ENCODE results near the gene OARD1. TPM values are rescaled to one million over a fixed set of nuclear protein-coding genes. Genes with fewer than 3 reads are reported as not detected.

Gene OARD1
- total RNA-seq, 1 donor from 2014 or later, result 30.7 TPM

- ATAC-seq (ENCODE audit: low read depth) (no peak), DNase-seq (no peak)
- intact Hi-C loops (cut with micrococcal nuclease), result loop anchor here (10.0 kb wide), 1 partner anchor 1669 kb away; the partner anchor contains the start of gene TBCC
- H3K36me3 Mint-ChIP-seq (ENCODE audit: low read depth), result peaks cover 53% of the 10 kb centered on the region
- no peaks in the 10 kb centered on the region for H3K27me3 Mint-ChIP-seq
- TF ChIP-seq, protein P1, sequence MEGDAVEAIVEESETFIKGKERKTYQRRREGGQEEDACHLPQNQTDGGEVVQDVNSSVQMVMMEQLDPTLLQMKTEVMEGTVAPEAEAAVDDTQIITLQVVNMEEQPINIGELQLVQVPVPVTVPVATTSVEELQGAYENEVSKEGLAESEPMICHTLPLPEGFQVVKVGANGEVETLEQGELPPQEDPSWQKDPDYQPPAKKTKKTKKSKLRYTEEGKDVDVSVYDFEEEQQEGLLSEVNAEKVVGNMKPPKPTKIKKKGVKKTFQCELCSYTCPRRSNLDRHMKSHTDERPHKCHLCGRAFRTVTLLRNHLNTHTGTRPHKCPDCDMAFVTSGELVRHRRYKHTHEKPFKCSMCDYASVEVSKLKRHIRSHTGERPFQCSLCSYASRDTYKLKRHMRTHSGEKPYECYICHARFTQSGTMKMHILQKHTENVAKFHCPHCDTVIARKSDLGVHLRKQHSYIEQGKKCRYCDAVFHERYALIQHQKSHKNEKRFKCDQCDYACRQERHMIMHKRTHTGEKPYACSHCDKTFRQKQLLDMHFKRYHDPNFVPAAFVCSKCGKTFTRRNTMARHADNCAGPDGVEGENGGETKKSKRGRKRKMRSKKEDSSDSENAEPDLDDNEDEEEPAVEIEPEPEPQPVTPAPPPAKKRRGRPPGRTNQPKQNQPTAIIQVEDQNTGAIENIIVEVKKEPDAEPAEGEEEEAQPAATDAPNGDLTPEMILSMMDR (IDR thresholded peaks at IDR 0.05), result no peak
- H3K4me1 Mint-ChIP-seq, result peaks cover 66% of the 10 kb centered on the region
- H3K4me3 Mint-ChIP-seq, result peak overlapping the region; percentile 96
- ChIA-PET POLR2A (no interaction called here), CTCF (interaction anchor here (1.2 kb wide), 2 partner anchors 106 to 202 kb away, joined by 3 to 4 read pairs; no protein-coding TSS in a partner anchor)
- H3K27ac Mint-ChIP-seq, result no peak overlapping the region
- H3K9me3 Mint-ChIP-seq, result no peaks in the 10 kb centered on the region
Observed at GRCh38 chr6:41075651-41076626, 3.8 kb upstream of the OARD1 start.

GRCh38 chr6:41074692-41075436 lies 2.7 kb upstream of the OARD1 start:
- Mint-ChIP-seq H3K27ac (peak overlapping the region; percentile 93), H3K36me3 (ENCODE audit: low read depth) (peaks cover 49% of the 10 kb centered on the region), H3K9me3 (no peaks in the 10 kb centered on the region), H3K4me3 (peak overlapping the region; percentile 96), H3K27me3 (no peaks in the 10 kb centered on the region), H3K4me1 (peaks cover 60% of the 10 kb centered on the region)
- TF ChIP-seq, protein P1 (IDR thresholded peaks at IDR 0.05), result no peak
- ATAC-seq (ENCODE audit: low read depth) (no peak), DNase-seq (no peak)
- ChIA-PET CTCF (interaction anchor here (1.2 kb wide), 1 partner anchor 204 kb away, joined by 4 read pairs; no protein-coding TSS in a partner anchor), POLR2A (interaction anchor here (0.6 kb wide), 1 partner anchor 231 kb away, joined by 6 read pairs; no protein-coding TSS in a partner anchor)
- intact Hi-C loops (cut with micrococcal nuclease), result loop anchor here (5.0 to 10.0 kb wide), 3 partner anchors 472 to 1670 kb away; partner anchors contain the start of genes FOXP4, TBCC and TOMM6

GRCh38 chr6:41073968-41074691 lies 2.0 kb upstream of the OARD1 start:
- intact Hi-C loops (cut with micrococcal nuclease), result loop anchor here (1.0 to 10.0 kb wide), 8 partner anchors 109 to 1959 kb away; partner anchors contain the start of genes FOXP4, SAYSD1, TBCC and TOMM6
- peaks cover 53% of the 10 kb centered on the region for H3K4me1 Mint-ChIP-seq
- TF ChIP-seq, protein P1 (IDR thresholded peaks at IDR 0.05), result no peak

GRCh38 chr6:41073203-41073967 lies 1.2 kb upstream of the OARD1 start:
- ATAC-seq (ENCODE audit: low read depth), result peak; percentile 12
- TF ChIP-seq, protein P1 (IDR thresholded peaks at IDR 0.05), result no peak
- POLR2A ChIA-PET, result interaction anchor here (1.0 to 1.5 kb wide), 6 partner anchors 20 to 661 kb away, joined by 3 to 10 read pairs (median 6); partner anchors contain the start of genes APOBEC2 and TREML2

More at GRCh38 chr6:41073968-41074691, 2.0 kb upstream of the OARD1 start:
- Mint-ChIP-seq H3K36me3 (ENCODE audit: low read depth) (peaks cover 48% of the 10 kb centered on the region), H3K27me3 (no peaks in the 10 kb centered on the region), H3K27ac (peak overlapping the region; percentile 93), H3K9me3 (no peaks in the 10 kb centered on the region), H3K4me3 (peak overlapping the region; percentile 96)
- POLR2A ChIA-PET, result interaction anchor here (0.6 kb wide), 2 partner anchors 232 to 950 kb away, joined by 4 to 6 read pairs; no protein-coding TSS in a partner anchor
- ATAC-seq (ENCODE audit: low read depth) (no peak), DNase-seq (no peak)
- CTCF ChIA-PET, result interaction anchor here (1.2 kb wide), 1 partner anchor 204 kb away, joined by 4 read pairs; no protein-coding TSS in a partner anchor

More at GRCh38 chr6:41073203-41073967, 1.2 kb upstream of the OARD1 start:
- intact Hi-C loops (cut with micrococcal nuclease), result loop anchor here (1.0 to 10.0 kb wide), 8 partner anchors 109 to 1959 kb away; partner anchors contain the start of genes FOXP4, SAYSD1, TBCC and TOMM6
- Mint-ChIP-seq H3K4me3 (peak overlapping the region; percentile 96), H3K27me3 (no peaks in the 10 kb centered on the region), H3K36me3 (ENCODE audit: low read depth) (peaks cover 47% of the 10 kb centered on the region), H3K9me3 (no peaks in the 10 kb centered on the region), H3K4me1 (peaks cover 49% of the 10 kb centered on the region), H3K27ac (peak overlapping the region; percentile 93)
- CTCF ChIA-PET, result interaction anchor here (1.0 to 1.2 kb wide), 2 partner anchors 45 to 109 kb away, joined by 3 read pairs; no protein-coding TSS in a partner anchor
- DNase-seq, result peak; percentile 79

Measured in activated B cell treated with CpG ODN at 0.5 μM for 24 hours (primary cell).